Subcutaneous abdominal adipose tissue (tissue), 5 donors: ENCODE results near the gene FRMD8.

Experiments used
- H3K27ac ChIP-seq: one replicate; pipeline ENCODE4 v1.7.0; 2013; ENCODE audit warnings: low read depth, mild to moderate bottlenecking, inconsistent platforms, low read length, moderate library complexity
- H3K27me3 ChIP-seq, 5 donors: one replicate each; pipeline ENCODE4 v1.7.0; 2013; ENCODE audit warnings: low read length in 5 of 5, inconsistent platforms in 1 of 5; ENCODE audit not compliant: control insufficient read depth in 5 of 5, insufficient read depth in 4 of 5
- H3K36me3 ChIP-seq, 5 donors: one replicate each; pipeline ENCODE4 v1.7.0; 2013; ENCODE audit warnings: low read length in 5 of 5; ENCODE audit not compliant: control insufficient read depth in 5 of 5, insufficient read depth in 5 of 5
- H3K4me1 ChIP-seq, 5 donors: one replicate each; pipeline ENCODE4 v1.7.0; 2013; ENCODE audit warnings: low read length in 5 of 5, mild to moderate bottlenecking in 3 of 5, moderate library complexity in 1 of 5; ENCODE audit not compliant: control insufficient read depth in 5 of 5, insufficient read depth in 5 of 5
- H3K4me3 ChIP-seq, 5 donors: one replicate each; pipeline ENCODE4 v1.7.0; 2013; ENCODE audit warnings: low read length in 5 of 5, low read depth in 1 of 5
- H3K9ac ChIP-seq, 5 donors: one replicate each; pipeline ENCODE4 v1.7.0; 2013; ENCODE audit warnings: low read length in 5 of 5, mild to moderate bottlenecking in 4 of 5, moderate library complexity in 3 of 5
- H3K9me3 ChIP-seq, 5 donors: one replicate each; pipeline ENCODE4 v1.7.0; 2013; ENCODE audit warnings: low read length in 5 of 5; ENCODE audit not compliant: control insufficient read depth in 5 of 5
- donor health status: healthy.
- donor health status: healthy.
- donor health status: healthy.
- donor health status: healthy.
- donor health status: healthy.

The FRMD8 gene

GRCh38 chr11:65452806-65453490 lies 66.5 kb downstream of the FRMD8 start:
- H3K9me3 ChIP-seq = no peaks in the 10 kb centered on the region
- H3K36me3 ChIP-seq = no peaks in the 10 kb centered on the region
- no peak overlapping the region for H3K9ac ChIP-seq
- no peak overlapping the region for H3K4me3 ChIP-seq
- H3K27me3 ChIP-seq = no peaks in the 10 kb centered on the region
- peaks cover 2 to 38% (median 25%) of the 10 kb centered on the region in 5 donors for H3K4me1 ChIP-seq
- H3K27ac ChIP-seq = peak overlapping the region; percentile 97

- H3K36me3 ChIP-seq = no peaks in the 10 kb centered on the region
- H3K9ac ChIP-seq = peak overlapping the region in 4 of 5 donors; percentile 69 to 84 (median 76)
- H3K4me1 ChIP-seq = peaks cover 2 to 38% (median 25%) of the 10 kb centered on the region in 5 donors
- peak overlapping the region; percentile 97 for H3K27ac ChIP-seq
- no peaks in the 10 kb centered on the region for H3K9me3 ChIP-seq
- peak overlapping the region; percentile 71 to 78 (median 75) for H3K4me3 ChIP-seq
- H3K27me3 ChIP-seq = no peaks in the 10 kb centered on the region
Observed at GRCh38 chr11:65454311-65454695, 67.9 kb downstream of the FRMD8 start.

GRCh38 chr11:65454696-65455456 lies 68.4 kb downstream of the FRMD8 start:
- Histone ChIP-seq H3K27ac (peak overlapping the region; percentile 97), H3K36me3 (no peaks in the 10 kb centered on the region), H3K4me1 (peaks cover 2 to 38% (median 25%) of the 10 kb centered on the region in 5 donors), H3K9ac (peak overlapping the region; percentile 59 to 84 (median 75)), H3K27me3 (no peaks in the 10 kb centered on the region), H3K4me3 (peak overlapping the region; percentile 71 to 78 (median 75)), H3K9me3 (no peaks in the 10 kb centered on the region)

DNA sequence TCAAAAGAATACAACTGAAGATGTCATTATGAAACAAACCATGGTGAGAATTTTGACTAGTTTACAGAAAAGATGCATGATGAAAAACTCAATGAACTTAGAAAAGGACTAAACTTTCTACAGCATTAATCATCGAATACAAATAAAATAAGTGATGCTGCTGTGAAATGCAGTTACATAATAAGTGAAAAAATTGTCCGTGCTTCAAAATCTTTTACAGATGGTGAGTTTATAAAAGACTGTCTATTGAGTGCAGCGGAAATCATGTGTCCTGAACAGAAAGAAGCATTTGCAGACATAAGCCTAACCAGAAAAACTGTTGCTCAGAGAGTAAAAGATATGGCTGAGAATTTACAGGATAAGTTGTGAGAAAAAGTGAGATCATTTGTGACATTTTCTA lies 70.0 kb downstream of the FRMD8 start:
- Histone ChIP-seq H3K9me3 (no peaks in the 10 kb centered on the region), H3K27me3 (no peaks in the 10 kb centered on the region), H3K4me3 (no peak overlapping the region), H3K9ac (no peak overlapping the region), H3K27ac (peak overlapping the region; percentile 4), H3K4me1 (peaks cover 2 to 41% (median 25%) of the 10 kb centered on the region in 5 donors), H3K36me3 (no peaks in the 10 kb centered on the region)

DNA sequence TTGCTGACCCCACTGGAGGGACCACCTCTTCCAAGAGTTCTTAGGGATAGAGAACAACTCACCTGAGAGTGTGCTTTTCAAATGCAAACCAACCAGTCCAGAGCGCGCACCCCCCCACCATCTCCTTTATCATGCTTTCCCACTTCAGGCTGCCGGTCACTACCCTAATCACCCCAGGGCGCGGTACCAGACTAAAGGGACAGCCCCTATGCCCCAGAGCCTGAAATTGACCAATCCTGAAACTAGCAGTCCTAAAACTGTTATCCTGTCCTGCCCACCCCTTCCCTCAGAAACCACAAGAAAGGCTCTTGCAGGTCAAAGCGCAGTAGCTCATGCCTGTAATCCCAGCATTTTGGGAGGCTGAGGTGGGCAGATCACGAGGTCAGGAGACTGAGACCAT lies 73.1 kb downstream of the FRMD8 start:
- H3K9ac ChIP-seq = no peak overlapping the region
- H3K4me1 ChIP-seq = peaks cover 0 to 25% (median 12%) of the 10 kb centered on the region in 5 donors
- no peaks in the 10 kb centered on the region for H3K27me3 ChIP-seq
- no peak overlapping the region for H3K27ac ChIP-seq
- H3K9me3 ChIP-seq = no peaks in the 10 kb centered on the region
- H3K4me3 ChIP-seq = no peak overlapping the region
- no peaks in the 10 kb centered on the region for H3K36me3 ChIP-seq
